Loucy (cell line): ENCODE data around the gene TFB1M.

Experiments used
- H2AFZ ChIP-seq: fragments of 200-600 bp; sonication (generic); 2 replicates; pipeline ENCODE4 v1.6.0; 2016; ENCODE audit warnings: antibody characterized with exemption, mild to moderate bottlenecking, low read length, moderate library complexity
- H3F3A ChIP-seq: fragments of 200-600 bp; 2 replicates; pipeline ENCODE4 v1.6.0; 2016; ENCODE audit warnings: antibody characterized with exemption, low read depth, mild to moderate bottlenecking
- H3K27me3 ChIP-seq: fragments of 200-600 bp; sonication (generic); 2 replicates; pipeline ENCODE4 v1.6.1; 2014; ENCODE audit warnings: low read length, mild to moderate bottlenecking; ENCODE audit not compliant: insufficient read depth, poor library complexity, severe bottlenecking
- H3K36me3 ChIP-seq: fragments of 200-600 bp; sonication (generic); 2 replicates; pipeline ENCODE4 v1.6.1; 2016; ENCODE audit warnings: low read length; ENCODE audit not compliant: insufficient read depth
- H3K4me1 ChIP-seq: fragments of 200-600 bp; sonication (generic); 2 replicates; pipeline ENCODE4 v1.5.1; 2014; ENCODE audit warnings: low read length, mild to moderate bottlenecking; ENCODE audit not compliant: insufficient read depth, poor library complexity, severe bottlenecking
- H3K4me2 ChIP-seq: fragments of 200-600 bp; sonication (generic); 2 replicates; pipeline ENCODE4 v1.6.0; 2014; ENCODE audit warnings: antibody characterized with exemption, low read length, low read depth, mild to moderate bottlenecking; ENCODE audit not compliant: poor library complexity, severe bottlenecking
- H3K4me3 ChIP-seq: fragments of 200-600 bp; sonication (generic); 2 replicates; pipeline ENCODE4 v1.5.1; 2014; ENCODE audit warnings: low read length, mild to moderate bottlenecking, mixed read lengths; ENCODE audit not compliant: poor library complexity, severe bottlenecking
- H3K79me2 ChIP-seq: fragments of 200-600 bp; sonication (generic); 2 replicates; pipeline ENCODE4 v1.6.1; 2014; ENCODE audit warnings: low read length; ENCODE audit not compliant: insufficient read depth
- H3K9ac ChIP-seq: fragments of 200-600 bp; sonication (generic); 2 replicates; pipeline ENCODE4 v1.6.0; 2014; ENCODE audit warnings: mild to moderate bottlenecking, low read depth, low read length, moderate library complexity; ENCODE audit not compliant: poor library complexity, severe bottlenecking
- H3K9me2 ChIP-seq: fragments of 200-600 bp; sonication (generic); replicated peaks from 2 replicates; pipeline ENCODE4 v1.6.1; 2016; ENCODE audit warnings: low read depth, low read length, mixed read lengths
- H3K9me3 ChIP-seq: fragments of 200-600 bp; sonication (generic); 2 replicates; pipeline ENCODE4 v1.6.1; 2014; ENCODE audit warnings: mild to moderate bottlenecking, antibody characterized with exemption, low read length, low read depth; ENCODE audit not compliant: insufficient read depth
- H4K20me1 ChIP-seq: fragments of 200-600 bp; sonication (generic); 2 replicates; pipeline ENCODE4 v1.6.0; 2014; ENCODE audit warnings: antibody characterized with exemption, low read length, mild to moderate bottlenecking; ENCODE audit not compliant: insufficient read depth, poor library complexity, severe bottlenecking
- CTCF ChIP-seq: fragments of 200-600 bp; sonication (generic); conservative IDR thresholded peaks from 2 replicates; pipeline ENCODE4 v1.5.1; 2014; ENCODE audit warnings: mild to moderate bottlenecking, antibody characterized with exemption, low read length
- EZH2phosphoT487 ChIP-seq: fragments of 200-600 bp; IDR thresholded peaks from 2 replicates; pipeline ENCODE4 v1.6.1; 2018; ENCODE audit warnings: antibody characterized with exemption, mild to moderate bottlenecking, moderate library complexity, borderline replicate concordance

TFB1M gene

GRCh38 chr6:155257796-155258195 is 56.5 kb downstream of the TFB1M start:
- Histone ChIP-seq H3K9me2 (no peaks in the 10 kb centered on the region), H3K27me3 (no peaks in the 10 kb centered on the region), H3K9ac (no peak overlapping the region), H3K79me2 (no peaks in the 10 kb centered on the region), H4K20me1 (no peaks in the 10 kb centered on the region), H3K4me2 (no peak overlapping the region), H2AFZ (no peak overlapping the region), H3K4me1 (no peaks in the 10 kb centered on the region), H3K9me3 (no peaks in the 10 kb centered on the region), H3K36me3 (peaks cover 71% of the 10 kb centered on the region; the same call in 1 of the 2 replicates), H3K4me3 (no peak overlapping the region), H3F3A (no peaks in the 10 kb centered on the region)
- no peak for TF ChIP-seq CTCF
- no peak for TF ChIP-seq EZH2phosphoT487

- Histone ChIP-seq H3K36me3 (peaks cover 77% of the 10 kb centered on the region; the same call in 1 of the 2 replicates), H3K9ac (no peak overlapping the region), H3F3A (no peaks in the 10 kb centered on the region), H2AFZ (no peak overlapping the region), H3K4me2 (no peak overlapping the region), H3K4me1 (no peaks in the 10 kb centered on the region), H3K9me2 (no peaks in the 10 kb centered on the region), H3K9me3 (no peaks in the 10 kb centered on the region), H3K4me3 (no peak overlapping the region), H3K27me3 (no peaks in the 10 kb centered on the region), H4K20me1 (no peaks in the 10 kb centered on the region), H3K79me2 (no peaks in the 10 kb centered on the region)
- TF ChIP-seq EZH2phosphoT487, result no peak
- no peak for TF ChIP-seq CTCF
Measured at GRCh38 chr6:155256122-155256795, 58.0 kb downstream of the TFB1M start.

GRCh38 chr6:155254139-155254538 is 60.1 kb downstream of the TFB1M start:
- no peak for TF ChIP-seq CTCF
- no peak for TF ChIP-seq EZH2phosphoT487
- no peaks in the 10 kb centered on the region for H3K79me2 ChIP-seq
- no peak overlapping the region for H2AFZ ChIP-seq
- H3K4me1 ChIP-seq, result no peaks in the 10 kb centered on the region
- no peaks in the 10 kb centered on the region for H3K9me3 ChIP-seq
- no peaks in the 10 kb centered on the region for H3K27me3 ChIP-seq
- no peak overlapping the region for H3K4me3 ChIP-seq
- H4K20me1 ChIP-seq, result no peaks in the 10 kb centered on the region
- H3K9ac ChIP-seq, result no peak overlapping the region
- H3K36me3 ChIP-seq, result peaks cover 65% of the 10 kb centered on the region; the same call in 1 of the 2 replicates
- H3K4me2 ChIP-seq, result no peak overlapping the region
- no peaks in the 10 kb centered on the region for H3K9me2 ChIP-seq
- H3F3A ChIP-seq, result no peaks in the 10 kb centered on the region
